ENCODE results near the gene ZFP36L2. TPM values are rescaled to one million over a fixed set of nuclear protein-coding genes. Genes with fewer than 3 reads are reported as not detected.

Gene ZFP36L2
- total and polyA plus RNA-seq, 10 of the 15 experiments (the other 5 are each of a cell fraction or from before 2014, with no cell fraction given): 4.3 to 64.9 (median 19.5) TPM

- no peaks in the 10 kb centered on the region for H4K20me1 ChIP-seq (ENCODE audit: control insufficient read depth, insufficient read depth)
- FAIRE-seq: no peak
- H2AFZ ChIP-seq (ENCODE audit: control insufficient read depth, low read depth, low read length): no peak overlapping the region
- no peak for DNase-seq (ENCODE audit: low read depth, low spot score)
- WGBS (ENCODE audit: insufficient coverage, insufficient replicate concordance, low lambda C conversion rate, missing lambda C conversion rate): 51% methylated on average over 5 of the region's 5 CpGs
- intact Hi-C loops (cut with micrococcal nuclease; ENCODE audit: unreplicated experiment) (no loop called here), in situ Hi-C loops (cut with MboI) (no loop called here)
- H3K27ac ChIP-seq (ENCODE audit: control insufficient read depth, insufficient read depth): no peak overlapping the region
- H3K4me2 ChIP-seq (ENCODE audit: control insufficient read depth, insufficient read depth): no peak overlapping the region
- no peak for ATAC-seq
- no peak overlapping the region for H3K9ac ChIP-seq (ENCODE audit: control insufficient read depth, insufficient read depth, low read length)
- no peaks in the 10 kb centered on the region for H3K9me3 ChIP-seq (replicated peaks; ENCODE audit: control insufficient read depth, insufficient read depth, low read length)
- RAD21 ChIA-PET (ENCODE audit: unreplicated experiment): interaction anchor here (1.3 kb wide), 1 partner anchor 14 kb away, joined by 5 read pairs; no protein-coding TSS in a partner anchor
- no peaks in the 10 kb centered on the region for H3K27me3 ChIP-seq (replicated peaks in 1 of 2; ENCODE audit: control insufficient read depth in 2 of 2, insufficient read depth in 2 of 2, low read length in 1 of 2)
- POLR2A ChIA-PET: no interaction called here
- no TSS peak for BruUV-seq (replicated peaks)
- no peaks in the 10 kb centered on the region for H3K36me3 ChIP-seq (ENCODE audit: control insufficient read depth in 2 of 2, insufficient read depth in 2 of 2, low read length in 1 of 2)
- TF ChIP-seq FOXM1 (IDR thresholded peaks at IDR 0.05; ENCODE audit: low read depth, low read length) (no peak), ZBED1 (IDR thresholded peaks at IDR 0.05; ENCODE audit: borderline replicate concordance) (no peak), BACH1 (IDR thresholded peaks at IDR 0.05; ENCODE audit: borderline replicate concordance) (no peak), USF1 (IDR thresholded peaks at IDR 0.05; ENCODE audit: borderline replicate concordance, extremely low read length, insufficient read depth, low read depth, low read length) (no peak), ZZZ3 (IDR thresholded peaks at IDR 0.05; ENCODE audit: control insufficient read depth, insufficient read length, low read depth) (no peak), BRCA1 (IDR thresholded peaks at IDR 0.05; ENCODE audit: low read depth, low read length) (no peak), RAD21 (IDR thresholded peaks at IDR 0.05; ENCODE audit: insufficient read depth, low read depth, low read length) (no peak), FOS (IDR thresholded peaks at IDR 0.05; ENCODE audit: borderline replicate concordance, extremely low read depth, insufficient read length) (no peak), ASH2L (IDR thresholded peaks at IDR 0.05; ENCODE audit: borderline replicate concordance, low read depth) (no peak), STAT1 (conservative IDR thresholded peaks at IDR 0.05) (no peak), HDAC2 (IDR thresholded peaks at IDR 0.05) (no peak), RUNX3 (IDR thresholded peaks at IDR 0.05; ENCODE audit: low read length) (no peak), TARDBP (IDR thresholded peaks at IDR 0.05; ENCODE audit: borderline replicate concordance) (no peak), IKZF2 (IDR thresholded peaks at IDR 0.05) (no peak), GATAD2B (conservative IDR thresholded peaks at IDR 0.05; ENCODE audit: low read depth) (no peak), MXI1 (IDR thresholded peaks at IDR 0.05; ENCODE audit: low read depth, low read length) (no peak), SP1 (IDR thresholded peaks at IDR 0.05; ENCODE audit: low read depth, low read length) (no peak)
- TF ChIP-seq, protein P1, sequence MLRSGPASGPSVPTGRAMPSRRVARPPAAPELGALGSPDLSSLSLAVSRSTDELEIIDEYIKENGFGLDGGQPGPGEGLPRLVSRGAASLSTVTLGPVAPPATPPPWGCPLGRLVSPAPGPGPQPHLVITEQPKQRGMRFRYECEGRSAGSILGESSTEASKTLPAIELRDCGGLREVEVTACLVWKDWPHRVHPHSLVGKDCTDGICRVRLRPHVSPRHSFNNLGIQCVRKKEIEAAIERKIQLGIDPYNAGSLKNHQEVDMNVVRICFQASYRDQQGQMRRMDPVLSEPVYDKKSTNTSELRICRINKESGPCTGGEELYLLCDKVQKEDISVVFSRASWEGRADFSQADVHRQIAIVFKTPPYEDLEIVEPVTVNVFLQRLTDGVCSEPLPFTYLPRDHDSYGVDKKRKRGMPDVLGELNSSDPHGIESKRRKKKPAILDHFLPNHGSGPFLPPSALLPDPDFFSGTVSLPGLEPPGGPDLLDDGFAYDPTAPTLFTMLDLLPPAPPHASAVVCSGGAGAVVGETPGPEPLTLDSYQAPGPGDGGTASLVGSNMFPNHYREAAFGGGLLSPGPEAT (IDR thresholded peaks at IDR 0.05; ENCODE audit: low read depth): no peak
- H3K4me1 ChIP-seq (ENCODE audit: control insufficient read depth, insufficient read depth, low read length): no peaks in the 10 kb centered on the region; the same call in 1 of the 2 replicates
- no peaks in the 10 kb centered on the region for H3K79me2 ChIP-seq (ENCODE audit: control insufficient read depth, insufficient read depth, low read length)
- H3K4me3 ChIP-seq: no peak overlapping the region
- CTCF ChIA-PET: no interaction called here
- SMC1A ChIA-PET (ENCODE audit: uncharacterized antibody, unreplicated experiment): interaction anchor here (0.6 to 1.2 kb wide), 2 partner anchors 13 to 143 kb away, joined by 3 read pairs; no protein-coding TSS in a partner anchor
Measured at GRCh38 chr2:43209204-43209717, 17.1 kb downstream of the ZFP36L2 start.
